HepG2 (cell line): ENCODE measurements around the gene ZBTB46. TPM values are rescaled to one million over a fixed set of nuclear protein-coding genes. Genes with fewer than 3 reads are reported as not detected.

Experiments
- ARID3A ChIP-seq: IDR thresholded peaks from 2 replicates; pipeline ENCODE4 v1.6.1; 2012; ENCODE audit warnings: low read depth, low read length, improper control_type of control experiment
- ATF4 ChIP-seq, 2 experiments: fragments of 450-650 bp in 1 of 2; sonication (generic) in 1 of 2; formaldehyde crosslinking; IDR thresholded peaks; 2 replicates each; pipeline versions ENCODE4 v1.5.0 to v1.8.0; 2020 to 2022; ENCODE audit warnings: mild to moderate bottlenecking in 1 of 2, missing genetic modification reagents in 1 of 2
- ATF7-NPFF ChIP-seq: sonication (generic); formaldehyde crosslinking; IDR thresholded peaks from 2 replicates; pipeline ENCODE4 v1.8.1; 2023; ENCODE audit warnings: mild to moderate bottlenecking, low read depth, missing genetic modification reagents, moderate library complexity
- CBFB ChIP-seq: sonication (generic); formaldehyde crosslinking; IDR thresholded peaks from 2 replicates; pipeline ENCODE4 v1.4.0; 2020; ENCODE audit warnings: missing genetic modification reagents
- CBX1 ChIP-seq: IDR thresholded peaks from one replicate; pipeline ENCODE4 v1.6.1; 2016; ENCODE audit warnings: antibody characterized with exemption, low read depth
- E2F1 ChIP-seq: sonication (generic); formaldehyde crosslinking; IDR thresholded peaks from 2 replicates; pipeline ENCODE4 v1.5.0; 2020; ENCODE audit warnings: missing genetic modification reagents
- GLMP ChIP-seq: sonication (generic); formaldehyde crosslinking; IDR thresholded peaks from 2 replicates; pipeline ENCODE4 v1.9.0; 2021; ENCODE audit warnings: missing genetic modification reagents, mild to moderate bottlenecking, borderline replicate concordance
- KAT2B ChIP-seq: fragments of 150-350 bp; IDR thresholded peaks from 2 replicates; pipeline ENCODE4 v1.6.1; 2014; ENCODE audit warnings: low read depth, low read length, borderline replicate concordance
- POLR2AphosphoS2 ChIP-seq: IDR thresholded peaks from 2 replicates; pipeline ENCODE4 v1.6.1; 2011; ENCODE audit warnings: low read depth, low read length, improper control_type of control experiment
- RBFOX2 ChIP-seq: fragments of 200-400 bp; formaldehyde crosslinking; IDR thresholded peaks from 2 replicates; pipeline ENCODE4 v1.6.1; 2017; ENCODE audit warnings: low read depth, mild to moderate bottlenecking, low read length
- SAFB2 ChIP-seq: sonication (generic); formaldehyde crosslinking; IDR thresholded peaks from 2 replicates; pipeline ENCODE4 v1.5.1; 2020; ENCODE audit warnings: missing genetic modification reagents, low read depth, mild to moderate bottlenecking, borderline replicate concordance
- SRF ChIP-seq: IDR thresholded peaks from 2 replicates; pipeline ENCODE4 v1.6.1; 2011; ENCODE audit warnings: mild to moderate bottlenecking, low read depth, low read length, moderate library complexity
- USF2 ChIP-seq, 2 experiments: sonication (generic) in 1 of 2; formaldehyde crosslinking in 1 of 2; IDR thresholded peaks; 2 replicates each; pipeline versions ENCODE4 v1.5.1 to v1.6.1; 2011 to 2020; ENCODE audit warnings: borderline replicate concordance in 1 of 2, low read depth in 1 of 2, low read length in 1 of 2, mild to moderate bottlenecking in 1 of 2, missing genetic modification reagents in 1 of 2, moderate library complexity in 1 of 2
- ZC3H4 ChIP-seq: sonication (generic); formaldehyde crosslinking; IDR thresholded peaks from 2 replicates; pipeline ENCODE4 v1.4.0; 2020; ENCODE audit warnings: missing genetic modification reagents, borderline replicate concordance
- ZNF296 ChIP-seq: sonication (generic); formaldehyde crosslinking; conservative IDR thresholded peaks from 2 replicates; pipeline ENCODE4 v1.5.0; 2020; ENCODE audit warnings: mild to moderate bottlenecking, missing genetic modification reagents
- ZNF549 ChIP-seq: sonication (generic); formaldehyde crosslinking; IDR thresholded peaks from 2 replicates; pipeline ENCODE4 v1.5.0; 2020; ENCODE audit warnings: missing genetic modification reagents
- ZNF615 ChIP-seq: sonication (generic); formaldehyde crosslinking; IDR thresholded peaks from 2 replicates; pipeline ENCODE4 v1.5.0; 2020; ENCODE audit warnings: mild to moderate bottlenecking, missing genetic modification reagents, borderline replicate concordance
- ZXDC ChIP-seq: sonication (generic); formaldehyde crosslinking; IDR thresholded peaks from 2 replicates; pipeline ENCODE4 v1.5.0; 2020; ENCODE audit warnings: mild to moderate bottlenecking, missing genetic modification reagents
- polyA plus RNA-seq, 8 experiments: library from polyadenylated mRNA; depleted of rRNA in 3 of 8; stranded (reverse) in 7 of 8; unstranded in 1 of 8; fragments of >200 nt; fragmentation: Illumina TruSeq in 4 of 8; extraction: Trizol in 4 of 8; gene quantifications; 2 replicates each; pipeline versions ENCODE4 v1.2.1 to v1.2.3, GENCODE V29; 2011 to 2016; ENCODE audit warnings: low read depth in 4 of 8, missing spikeins in 1 of 8, mixed read lengths in 1 of 8; ENCODE audit not compliant: insufficient read depth in 1 of 8
- total RNA-seq, 5 experiments: library from RNA; depleted of rRNA; stranded (reverse); fragments of >200 nt; fragmentation: Illumina TruSeq; extraction: Trizol; gene quantifications; 2 replicates each; pipeline ENCODE4 v1.2.3, GENCODE V29; 2016; ENCODE audit warnings: low read depth in 1 of 5

Gene ZBTB46
- total and polyA plus RNA-seq, 2 of the 13 experiments (the other 11 are each of a cell fraction or from before 2014, with no cell fraction given) = 1.6 to 13.5 TPM

- TF ChIP-seq ZNF615 (CRISPR knock-in tag) = no peak
- TF ChIP-seq GLMP (CRISPR knock-in tag) = no peak
- TF ChIP-seq USF2 (IDR thresholded peaks at IDR 0.05; ENCODE audit: low read depth, low read length) = no peak
- TF ChIP-seq USF2 (CRISPR knock-in tag; IDR thresholded peaks at IDR 0.05; ENCODE audit: borderline replicate concordance) = no peak
- TF ChIP-seq ZC3H4 (CRISPR knock-in tag) = no peak
- TF ChIP-seq RBFOX2 = no peak
- TF ChIP-seq ATF7-NPFF (CRISPR knock-in tag) = no peak
- TF ChIP-seq ZNF549 (CRISPR knock-in tag) = no peak
- no peak for TF ChIP-seq SRF
- no peak for TF ChIP-seq KAT2B
- TF ChIP-seq CBX1 = no peak
- no peak for TF ChIP-seq ZXDC (CRISPR knock-in tag)
- TF ChIP-seq POLR2AphosphoS2 = no peak
- TF ChIP-seq ZNF296 (CRISPR knock-in tag) = no peak
- no peak; the same call in 1 of the 2 replicates for TF ChIP-seq CBFB (CRISPR knock-in tag)
- 0 out of 2 replicates have a peak, but pooled peaks have one; percentile 53 for TF ChIP-seq SAFB2 (CRISPR knock-in tag)
- TF ChIP-seq ARID3A = no peak
- TF ChIP-seq ATF4 (CRISPR knock-in tag; IDR thresholded peaks at IDR 0.05) = no peak
- TF ChIP-seq E2F1 (CRISPR knock-in tag) = no peak
Observed at GRCh38 chr20:63833776-63834490, 2.9 kb upstream of the ZBTB46 start (continued).
